HG03045 (cell line): ENCODE measurements around the gene SUPT4H1.

Experiments used
- ATAC-seq: cut with Tn5 transposase; IDR thresholded peaks from one replicate; pipeline ENCODE4 v1.9.1; 2021; ENCODE audit warnings: mild to moderate bottlenecking, moderate library complexity; ENCODE audit not compliant: unreplicated experiment

The SUPT4H1 gene

GRCh38 chr17:58321571-58322525 is 30.2 kb downstream of the SUPT4H1 start:
- no peak for ATAC-seq

- no peak for ATAC-seq
Measured at GRCh38 chr17:58320570-58321323, 31.3 kb downstream of the SUPT4H1 start.

DNA sequence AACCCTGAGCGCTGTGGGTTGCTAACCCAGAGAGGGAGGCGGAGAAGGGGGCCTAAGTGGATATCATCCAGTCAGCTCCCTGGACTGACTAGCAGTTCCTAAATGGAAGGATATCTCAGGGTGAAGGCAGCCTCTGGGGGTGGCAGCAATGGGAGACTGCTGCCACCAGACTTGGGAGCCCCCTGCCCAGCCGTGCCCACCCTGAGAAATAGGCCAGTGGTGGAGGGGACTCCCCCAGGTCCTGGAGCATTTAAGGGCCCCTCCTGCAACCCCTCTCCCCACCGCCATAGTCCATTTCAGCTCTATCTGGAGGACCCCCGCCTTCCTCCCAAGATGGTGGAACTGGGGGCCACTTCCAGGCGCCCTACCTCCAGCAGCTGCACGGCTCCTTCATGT is 31.8 kb downstream of the SUPT4H1 start:
- ATAC-seq: no peak

DNA sequence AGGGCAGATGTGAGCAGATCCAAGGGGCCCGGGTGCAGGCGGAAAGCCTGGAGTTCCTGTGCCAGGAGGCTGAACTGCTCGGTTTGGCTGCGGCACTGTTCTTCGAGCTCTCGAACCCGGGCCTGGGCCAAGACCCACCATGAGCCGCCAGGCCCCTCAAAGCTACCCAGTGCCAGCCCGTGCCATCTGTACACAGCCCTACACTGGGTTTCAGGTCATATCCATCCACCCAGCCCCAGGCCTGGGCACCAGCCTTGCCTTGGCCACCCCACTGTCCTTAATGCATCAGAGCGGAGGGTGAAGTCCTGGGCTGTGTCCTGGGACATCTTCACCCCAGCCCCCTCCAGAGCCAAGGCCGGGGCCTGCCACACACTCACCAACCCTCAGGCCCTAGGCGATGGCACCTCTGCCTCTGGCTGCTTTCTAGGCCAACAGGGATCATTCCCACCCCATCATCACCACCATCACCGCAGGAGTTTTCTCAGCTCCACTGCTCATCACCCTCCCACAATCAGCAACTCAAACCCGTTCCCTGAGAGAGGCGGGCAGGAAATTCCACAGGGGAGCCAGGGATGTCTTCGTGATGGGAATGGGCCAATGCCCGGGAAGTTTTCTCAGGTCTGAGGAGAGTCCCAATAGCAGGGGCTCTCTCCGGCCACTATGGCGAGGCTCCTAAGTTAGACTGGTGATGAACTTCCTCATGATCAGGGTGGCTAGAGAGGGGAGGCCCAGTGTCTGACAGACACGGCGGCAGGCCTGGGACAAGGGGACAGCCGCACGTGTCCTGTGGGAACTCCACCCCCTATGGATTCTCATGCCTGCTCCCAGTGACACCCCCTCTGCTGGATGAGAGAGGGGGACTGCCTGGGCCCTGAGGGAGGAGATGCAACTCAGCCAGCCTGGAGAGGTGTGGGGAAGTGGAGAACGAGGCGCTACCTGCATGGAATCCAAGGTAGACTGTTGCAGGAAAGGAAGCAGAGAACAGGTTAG is 32.5 kb downstream of the SUPT4H1 start:
- no peak for ATAC-seq

- ATAC-seq: no peak
Measured at GRCh38 chr17:58318627-58319172, 33.3 kb downstream of the SUPT4H1 start.

DNA sequence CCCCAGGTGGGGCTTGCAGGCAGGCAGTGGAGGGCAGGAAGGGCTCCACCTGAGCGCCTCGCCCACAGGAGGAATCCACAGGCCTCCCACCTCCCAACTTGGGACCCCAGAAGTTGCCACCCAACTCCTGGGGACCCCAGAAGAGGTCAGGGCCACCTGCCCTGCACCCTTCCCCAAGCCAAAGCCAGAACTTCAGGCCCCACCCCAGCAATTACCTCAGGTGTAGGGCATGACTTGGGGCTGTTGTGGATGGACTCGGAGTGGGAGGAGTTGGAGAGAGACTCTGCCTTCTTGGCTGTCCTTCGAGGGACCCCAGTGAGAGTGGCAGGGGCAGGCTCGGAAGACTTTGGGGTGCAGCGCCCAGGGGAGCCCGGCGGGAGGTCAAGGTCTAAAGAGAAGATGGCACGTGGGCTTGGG is 33.9 kb downstream of the SUPT4H1 start:
- ATAC-seq: no peak

GRCh38 chr17:58317421-58318064 is 34.5 kb downstream of the SUPT4H1 start:
- peak; percentile 48 for ATAC-seq

DNA sequence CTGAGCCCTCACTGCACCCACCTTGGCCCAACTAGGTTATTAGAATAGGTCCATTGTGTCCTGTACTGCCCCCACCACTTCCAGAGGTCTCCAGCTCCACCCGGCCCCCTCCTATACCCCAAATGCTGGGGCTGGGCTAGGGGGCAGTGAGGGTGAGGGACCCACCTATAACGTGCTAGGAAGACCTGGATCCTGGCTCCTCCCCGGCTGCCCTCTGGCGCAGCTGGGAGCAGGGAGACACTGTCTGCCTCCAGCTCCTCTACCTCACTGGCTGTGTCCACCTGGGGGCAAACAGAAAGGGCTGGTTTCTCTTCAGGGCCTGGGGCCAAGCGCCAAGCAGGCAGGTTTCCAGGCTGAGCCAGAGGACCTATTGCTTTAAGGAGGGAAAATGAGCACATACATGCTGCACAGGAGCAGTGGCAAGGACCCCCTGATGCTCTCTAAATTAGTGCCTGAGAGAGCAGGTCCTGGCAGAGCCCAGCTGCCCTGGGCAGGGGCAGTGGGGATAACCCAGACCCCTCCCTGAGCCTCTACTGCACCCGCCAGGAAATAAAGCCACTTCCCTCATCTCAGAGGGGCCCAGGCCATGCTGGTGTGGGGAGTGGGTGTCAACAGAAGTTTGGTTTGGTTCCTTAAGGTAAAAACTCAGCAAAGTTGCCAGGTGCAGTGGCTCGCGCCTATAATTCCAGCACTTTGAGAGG is 35.6 kb downstream of the SUPT4H1 start:
- no peak for ATAC-seq

- ATAC-seq: no peak
Measured at GRCh38 chr17:58315750-58316149, 36.3 kb downstream of the SUPT4H1 start.

- ATAC-seq: no peak
Measured at GRCh38 chr17:58315281-58315711, 36.7 kb downstream of the SUPT4H1 start.

- no peak for ATAC-seq
Measured at GRCh38 chr17:58314706-58315015, 37.3 kb downstream of the SUPT4H1 start.

- no peak for ATAC-seq
Measured at GRCh38 chr17:58313815-58314705, 37.9 kb downstream of the SUPT4H1 start.

GRCh38 chr17:58312829-58313228 is 39.2 kb downstream of the SUPT4H1 start:
- ATAC-seq: no peak

DNA sequence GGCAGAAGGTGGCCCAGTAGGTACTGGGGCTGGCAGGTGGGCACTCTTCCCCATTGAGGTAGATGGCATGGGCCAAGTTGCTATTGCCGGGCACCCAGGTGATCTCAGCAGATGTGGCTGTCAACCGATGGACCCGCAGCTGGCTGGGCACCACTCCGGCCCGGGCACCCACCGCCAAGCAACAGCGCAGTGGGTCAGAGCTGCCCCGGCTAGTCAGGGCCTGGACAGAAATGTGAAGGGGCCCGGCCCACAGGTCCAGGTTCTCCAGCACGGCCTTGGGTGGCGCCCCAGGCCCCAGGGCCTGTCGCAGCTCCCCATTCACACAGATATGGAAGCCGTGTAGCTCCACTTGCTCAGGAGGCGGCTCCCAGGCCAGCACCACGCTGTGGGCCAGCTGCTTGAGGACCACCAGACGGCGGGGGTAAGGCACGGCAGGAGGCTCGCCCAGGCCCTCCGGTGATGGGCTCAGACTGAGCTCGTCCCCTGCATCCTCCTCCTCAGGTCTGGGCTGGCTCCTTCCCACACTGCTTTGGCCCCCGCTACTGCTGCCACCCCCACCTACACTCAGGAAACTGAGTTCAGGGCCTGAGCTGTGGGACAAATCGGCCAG is 39.9 kb downstream of the SUPT4H1 start:
- no peak for ATAC-seq

- no peak for ATAC-seq
Measured at GRCh38 chr17:58311429-58311894, 40.5 kb downstream of the SUPT4H1 start.

DNA sequence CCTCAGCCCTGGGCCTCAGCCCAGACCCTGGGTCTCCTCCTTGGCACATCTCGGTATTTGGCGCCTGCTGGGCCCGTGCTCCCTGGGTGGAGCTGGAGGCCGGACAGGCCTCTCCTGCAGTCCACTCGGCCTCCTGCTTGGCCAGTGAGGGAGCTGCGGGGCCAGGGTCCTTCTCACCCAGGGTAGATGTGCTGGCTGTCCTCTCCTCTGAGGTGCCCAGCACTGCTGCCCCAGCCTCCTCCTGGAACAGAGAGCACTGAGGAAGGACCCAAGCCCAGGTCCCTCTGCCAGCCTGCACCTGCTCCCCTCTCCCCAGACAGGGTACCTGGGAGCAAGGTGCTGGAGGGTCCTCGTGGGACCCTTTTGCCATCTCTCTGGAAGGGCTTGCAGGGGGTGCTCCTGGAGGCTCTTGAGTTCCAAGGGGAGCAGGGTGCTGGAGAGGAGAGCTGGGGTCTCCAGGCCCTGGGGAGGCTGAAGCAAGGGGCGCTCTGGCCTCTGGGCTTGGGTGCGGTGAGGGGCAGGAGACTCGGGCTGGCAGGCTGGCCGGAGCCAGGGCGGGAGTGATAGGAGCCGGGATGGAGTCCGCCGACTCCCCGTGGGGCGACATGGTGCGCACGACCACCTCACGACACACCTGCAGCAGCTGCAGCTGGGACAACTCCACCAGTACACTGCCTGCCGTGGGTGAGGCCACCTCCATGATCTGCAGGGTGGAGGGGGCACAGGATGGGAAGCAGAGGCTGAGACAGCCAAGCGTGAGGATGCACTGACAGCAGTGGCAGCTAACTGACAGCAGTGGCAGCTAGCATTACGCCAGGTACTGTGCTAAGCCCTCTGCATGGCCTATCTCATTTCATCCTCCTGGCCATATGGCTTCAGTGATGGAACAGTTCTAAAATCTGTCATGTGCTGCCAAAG is 41.2 kb downstream of the SUPT4H1 start:
- ATAC-seq: no peak

DNA sequence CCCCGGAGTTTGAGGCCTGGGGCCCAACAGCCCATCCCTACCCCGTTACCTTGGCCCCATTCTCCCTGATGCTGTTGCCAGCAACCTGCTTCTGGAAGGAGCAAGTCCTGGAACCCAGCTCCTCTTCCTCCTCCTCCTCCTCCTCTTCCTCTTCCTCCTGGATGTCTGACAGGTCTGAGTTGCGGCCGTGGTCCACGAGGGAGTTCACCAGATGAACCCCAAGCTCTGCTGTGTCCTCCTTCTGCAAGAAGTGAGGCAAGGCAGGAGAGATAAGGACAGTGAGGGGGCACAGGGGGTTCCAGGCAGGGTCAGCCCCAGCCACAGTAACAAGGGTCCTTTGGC is 42.1 kb downstream of the SUPT4H1 start:
- no peak for ATAC-seq
